HepG2 (cell line): Measurements from ENCODE around the gene STX5. TPM values are rescaled to one million over a fixed set of nuclear protein-coding genes. Genes with fewer than 3 reads are reported as not detected.

Experiments
- ATAC-seq: fragments of 200-7000 bp; cut with Tn5 transposase; 3 replicates; pipeline ENCODE4 v1.9.1; 2020; ENCODE audit warnings: mild to moderate bottlenecking, moderate library complexity
- BruUV-seq: library from RNA; stranded (reverse); fragments of 400-500 nt; replicated peaks from 2 replicates; lab custom pipeline; 2021; lab: Mats Ljungman, UMichigan
- CTCF ChIA-PET: fragments of 300-600 bp; formaldehyde crosslinking; extraction: SDS; loops from one replicate; lab custom pipeline; 2021; ENCODE audit warnings: low total read pairs, inconsistent platforms, low intra/inter-chr PET ratio; lab: Yijun Ruan, JAX
- POLR2A ChIA-PET: fragments of 350-600 bp; sonication (Branson Sonifier 250); formaldehyde crosslinking; loops from one replicate; lab custom pipeline; 2020; ENCODE audit warnings: antibody characterized with exemption, inconsistent platforms; lab: Yijun Ruan, JAX
- DNase-seq: peaks from one replicate; pipeline ENCODE4 v3.0.0-alpha.2; 2015; ENCODE audit warnings: low spot score
- FAIRE-seq: peaks from 3 replicates; lab custom pipeline; 2011; peaks lifted over from hg19 to GRCh38; lab: Jason Lieb, UNC
- H2AFZ ChIP-seq: one replicate; pipeline ENCODE4 v1.6.1; 2011; ENCODE audit warnings: low read length, inconsistent platforms
- H3K27ac ChIP-seq: fragments of 300-600 bp; 3 replicates; pipeline ENCODE4 v1.8.0; 2011; ENCODE audit warnings: mixed run types, mild to moderate bottlenecking, mixed read lengths, low read length, inconsistent platforms; ENCODE audit not compliant: insufficient read depth; ENCODE audit errors: extremely low read length
- H3K27me3 ChIP-seq, 2 experiments: fragments of 200-600 bp in 1 of 2; 2 replicates in 1 of 2; 3 replicates in 1 of 2; pipeline versions ENCODE4 v1.6.0 to v1.8.0; 2011; ENCODE audit warnings: low read length in 2 of 2, mild to moderate bottlenecking in 2 of 2, moderate library complexity in 2 of 2, inconsistent platforms in 1 of 2; ENCODE audit not compliant: insufficient read depth in 2 of 2, control insufficient read depth in 1 of 2
- H3K36me3 ChIP-seq, 2 experiments: fragments of 200-600 bp in 1 of 2; replicated peaks in 1 of 2; 2 replicates in 1 of 2; 3 replicates in 1 of 2; pipeline versions ENCODE4 v1.5.1 to v1.8.0; 2011; ENCODE audit warnings: low read length in 2 of 2, inconsistent platforms in 1 of 2; ENCODE audit not compliant: insufficient read depth in 2 of 2, control insufficient read depth in 1 of 2
- H3K4me1 ChIP-seq: 2 replicates; pipeline ENCODE4 v1.5.1; 2012; ENCODE audit warnings: low read length, inconsistent platforms; ENCODE audit not compliant: insufficient read depth
- H3K4me2 ChIP-seq: 2 replicates; pipeline ENCODE4 v1.6.0; 2011; ENCODE audit warnings: low read depth, low read length, inconsistent platforms
- H3K4me3 ChIP-seq, 3 experiments: fragments of 200-600 bp in 1 of 3; sonication (generic), shearing (Covaris generic) in 1 of 3; replicated peaks in 1 of 3; 2 replicates each; pipeline ENCODE4 v1.5.1; 2011 to 2016; ENCODE audit warnings: low read length in 3 of 3, inconsistent platforms in 2 of 3, low read depth in 2 of 3, mild to moderate bottlenecking in 2 of 3, control low read depth in 1 of 3, mixed read lengths in 1 of 3; ENCODE audit not compliant: insufficient read depth in 1 of 3
- H3K79me2 ChIP-seq: one replicate; pipeline ENCODE4 v1.6.1; 2011; ENCODE audit warnings: low read length, inconsistent platforms; ENCODE audit not compliant: insufficient read depth
- H3K9ac ChIP-seq: 2 replicates; pipeline ENCODE4 v1.6.0; 2011; ENCODE audit warnings: mild to moderate bottlenecking, low read depth, low read length, inconsistent platforms; ENCODE audit not compliant: insufficient read depth
- H3K9me3 ChIP-seq: 2 replicates; pipeline ENCODE4 v1.5.1; 2012; ENCODE audit warnings: mild to moderate bottlenecking, low read length
- H4K20me1 ChIP-seq: 2 replicates; pipeline ENCODE4 v1.6.0; 2011; ENCODE audit warnings: inconsistent platforms, mild to moderate bottlenecking, low read length, moderate library complexity; ENCODE audit not compliant: insufficient read depth
- CREM ChIP-seq, 2 experiments: sonication (generic) in 1 of 2; formaldehyde crosslinking in 1 of 2; IDR thresholded peaks; 2 replicates each; pipeline versions ENCODE4 v1.4.0 to v1.6.1; 2016 to 2020; ENCODE audit warnings: antibody characterized with exemption in 1 of 2, mild to moderate bottlenecking in 1 of 2, missing genetic modification reagents in 1 of 2
- ETS1 ChIP-seq: sonication (generic); formaldehyde crosslinking; IDR thresholded peaks from 2 replicates; pipeline ENCODE4 v1.4.0; 2020; ENCODE audit warnings: missing genetic modification reagents
- HNF4A ChIP-seq: sonication (generic); formaldehyde crosslinking; IDR thresholded peaks from 2 replicates; pipeline ENCODE4 v1.4.0; 2020; ENCODE audit warnings: missing genetic modification reagents
- KDM2A ChIP-seq: sonication (generic); formaldehyde crosslinking; IDR thresholded peaks from 2 replicates; pipeline ENCODE4 v1.4.0; 2020; ENCODE audit warnings: low read depth, missing genetic modification reagents, borderline replicate concordance
- MAX ChIP-seq: IDR thresholded peaks from 2 replicates; pipeline ENCODE4 v1.6.1; 2012; ENCODE audit warnings: inconsistent platforms
- MIER3 ChIP-seq: IDR thresholded peaks from 2 replicates; pipeline ENCODE4 v1.6.1; 2016; ENCODE audit warnings: missing compliant biosample characterization, borderline replicate concordance
- NFE2L1 ChIP-seq: sonication (generic); formaldehyde crosslinking; IDR thresholded peaks from 2 replicates; pipeline ENCODE4 v1.4.0; 2020; ENCODE audit warnings: missing genetic modification reagents, mild to moderate bottlenecking, borderline replicate concordance
- NKX3-1 ChIP-seq: sonication (generic); formaldehyde crosslinking; IDR thresholded peaks from 2 replicates; pipeline ENCODE4 v1.5.0; 2020; ENCODE audit warnings: missing genetic modification reagents
- NPAS2 ChIP-seq: sonication (generic); formaldehyde crosslinking; IDR thresholded peaks from 2 replicates; pipeline ENCODE4 v1.8.0; 2022; ENCODE audit warnings: mild to moderate bottlenecking, missing genetic modification reagents, borderline replicate concordance
- ZMYM4 ChIP-seq: sonication (generic); formaldehyde crosslinking; IDR thresholded peaks from 2 replicates; pipeline ENCODE4 v1.8.1; 2023; ENCODE audit warnings: mild to moderate bottlenecking, missing genetic modification reagents
- ZNF224 ChIP-seq: sonication (generic); formaldehyde crosslinking; IDR thresholded peaks from 2 replicates; pipeline ENCODE4 v1.5.0; 2020; ENCODE audit warnings: mild to moderate bottlenecking, missing genetic modification reagents
- ZNF275 ChIP-seq: sonication (generic); formaldehyde crosslinking; IDR thresholded peaks from 2 replicates; pipeline ENCODE4 v1.8.0; 2022; ENCODE audit warnings: missing genetic modification reagents, mild to moderate bottlenecking, inconsistent platforms, borderline replicate concordance
- ZNF446 ChIP-seq: sonication (generic); formaldehyde crosslinking; IDR thresholded peaks from 2 replicates; pipeline ENCODE4 v1.5.0; 2020; ENCODE audit warnings: mild to moderate bottlenecking, missing genetic modification reagents
- ZNF589 ChIP-seq: sonication (generic); formaldehyde crosslinking; conservative IDR thresholded peaks from 2 replicates; pipeline ENCODE4 v1.8.0; 2022; ENCODE audit warnings: mild to moderate bottlenecking, moderate library complexity, missing genetic modification reagents
- ZNF800 ChIP-seq: sonication (generic); formaldehyde crosslinking; IDR thresholded peaks from 2 replicates; pipeline ENCODE4 v1.4.0; 2020; ENCODE audit warnings: missing genetic modification reagents
- WGBS: methylation state at CpG from one replicate; pipeline ENCODE4 v1.1.6; 2017; ENCODE audit warnings: low lambda C conversion rate; 5-methylcytosine and 5-hydroxymethylcytosine counted together
- in situ Hi-C: cut with HindIII; loops from 2 replicates; pipeline ENCODE4 v1.10.0; 2017; ENCODE audit warnings: low pct_unique_long_range_greater_than_20kb; ENCODE audit not compliant: extremely low pct_ligation_motif_present
- intact Hi-C: fragments of 100-400 bp; cut with micrococcal nuclease; formaldehyde crosslinking; loops from one replicate; pipeline ENCODE4 v1.10.0; 2022; ENCODE audit not compliant: unreplicated experiment
- polyA plus RNA-seq, 8 experiments: library from polyadenylated mRNA; depleted of rRNA in 3 of 8; stranded (reverse) in 7 of 8; unstranded in 1 of 8; fragments of >200 nt; fragmentation: Illumina TruSeq in 4 of 8; extraction: Trizol in 4 of 8; gene quantifications; 2 replicates each; pipeline versions ENCODE4 v1.2.1 to v1.2.3, GENCODE V29; 2011 to 2016; ENCODE audit warnings: low read depth in 4 of 8, missing spikeins in 1 of 8, mixed read lengths in 1 of 8; ENCODE audit not compliant: insufficient read depth in 1 of 8
- total RNA-seq, 5 experiments: library from RNA; depleted of rRNA; stranded (reverse); fragments of >200 nt; fragmentation: Illumina TruSeq; extraction: Trizol; gene quantifications; 2 replicates each; pipeline ENCODE4 v1.2.3, GENCODE V29; 2016; ENCODE audit warnings: low read depth in 1 of 5
- TF ChIP-seq, protein P1 (sequence below): sonication (generic); formaldehyde crosslinking; IDR thresholded peaks from 2 replicates; pipeline ENCODE4 v1.5.1; 2020; ENCODE audit warnings: mild to moderate bottlenecking, moderate library complexity, missing genetic modification reagents
- TF ChIP-seq, protein P2 (sequence below): sonication (generic); formaldehyde crosslinking; IDR thresholded peaks from 2 replicates; pipeline ENCODE4 v1.8.1; 2023; ENCODE audit warnings: mild to moderate bottlenecking, missing genetic modification reagents, borderline replicate concordance

The STX5 gene
- total and polyA plus RNA-seq, 2 of the 13 experiments (the other 11 are each of a cell fraction or from before 2014, with no cell fraction given) = 26.9 to 30.0 TPM

- peaks cover 10% of the 10 kb centered on the region for H3K79me2 ChIP-seq
- peak; percentile 51 for ATAC-seq
- H3K4me1 ChIP-seq = peaks cover 23% of the 10 kb centered on the region
- CTCF ChIA-PET = no interaction called here
- TSS peak; percentile 68 for BruUV-seq
- peak; percentile 24 for DNase-seq
- peaks cover 6 to 15% of the 10 kb centered on the region in 2 experiments for H3K36me3 ChIP-seq
- H3K27me3 ChIP-seq = no peaks in the 10 kb centered on the region; a peak in 1 of 5 replicates
- peak overlapping the region; percentile 95 for H3K4me2 ChIP-seq
- H3K9ac ChIP-seq = peak overlapping the region; percentile 76
- no peaks in the 10 kb centered on the region for H4K20me1 ChIP-seq
- no peak for FAIRE-seq
- in situ Hi-C loops = no loop called here
- H2AFZ ChIP-seq = peak overlapping the region; percentile 84
- H3K4me3 ChIP-seq = peak overlapping the region; percentile 63 to 78 (median 65)
- H3K9me3 ChIP-seq = no peaks in the 10 kb centered on the region
- POLR2A ChIA-PET = interaction anchor here (0.7 to 4.9 kb wide), 21 partner anchors 10 to 179 kb away, joined by 3 to 68 read pairs (median 8); partner anchors contain the start of genes BSCL2, C11orf98, CSKMT and HNRNPUL2
- WGBS = under 1% methylated on average over 18 of the region's 18 CpGs
- peak overlapping the region; percentile 92 for H3K27ac ChIP-seq
- intact Hi-C loops = no loop called here
- TF ChIP-seq ZNF446 (peak; percentile 28; the same call in 1 of the 2 replicates), MIER3 (CRISPR knock-in tag) (peak; percentile 13; the same call in 1 of the 2 replicates), CREM (IDR thresholded peaks at IDR 0.05) (peak; percentile 26; the same call in 1 of the 2 replicates), CREM (CRISPR knock-in tag; IDR thresholded peaks at IDR 0.05) (no peak), NKX3-1 (CRISPR knock-in tag) (0 out of 2 replicates have a peak, but pooled peaks have one; percentile 12), ETS1 (no peak), ZNF589 (no peak), ZNF800 (CRISPR knock-in tag) (peak; percentile 64; the same call in 1 of the 2 replicates), KDM2A (CRISPR knock-in tag) (no peak), ZMYM4 (CRISPR knock-in tag) (0 out of 2 replicates have a peak, but pooled peaks have one; percentile 3), ZNF224 (CRISPR knock-in tag) (0 out of 2 replicates have a peak, but pooled peaks have one; percentile 20), MAX (peak; percentile 35; the same call in 1 of the 2 replicates), NPAS2 (CRISPR knock-in tag) (no peak), NFE2L1 (CRISPR knock-in tag) (no peak), HNF4A (peak; percentile 17; the same call in 1 of the 2 replicates), ZNF275 (CRISPR knock-in tag) (peak; percentile 47; the same call in 1 of the 2 replicates)
- TF ChIP-seq, protein P1, sequence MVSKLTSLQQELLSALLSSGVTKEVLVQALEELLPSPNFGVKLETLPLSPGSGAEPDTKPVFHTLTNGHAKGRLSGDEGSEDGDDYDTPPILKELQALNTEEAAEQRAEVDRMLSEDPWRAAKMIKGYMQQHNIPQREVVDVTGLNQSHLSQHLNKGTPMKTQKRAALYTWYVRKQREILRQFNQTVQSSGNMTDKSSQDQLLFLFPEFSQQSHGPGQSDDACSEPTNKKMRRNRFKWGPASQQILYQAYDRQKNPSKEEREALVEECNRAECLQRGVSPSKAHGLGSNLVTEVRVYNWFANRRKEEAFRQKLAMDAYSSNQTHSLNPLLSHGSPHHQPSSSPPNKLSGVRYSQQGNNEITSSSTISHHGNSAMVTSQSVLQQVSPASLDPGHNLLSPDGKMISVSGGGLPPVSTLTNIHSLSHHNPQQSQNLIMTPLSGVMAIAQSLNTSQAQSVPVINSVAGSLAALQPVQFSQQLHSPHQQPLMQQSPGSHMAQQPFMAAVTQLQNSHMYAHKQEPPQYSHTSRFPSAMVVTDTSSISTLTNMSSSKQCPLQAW (CRISPR knock-in tag) = peak; percentile 52; the same call in 1 of the 2 replicates
- TF ChIP-seq, protein P2, sequence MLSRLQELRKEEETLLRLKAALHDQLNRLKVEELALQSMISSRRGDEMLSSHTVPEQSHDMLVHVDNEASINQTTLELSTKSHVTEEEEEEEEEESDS (CRISPR knock-in tag) = no peak
Measured at GRCh38 chr11:62770778-62771143, 61.1 kb downstream of the STX5 start.
